Activated naive CD4-positive, alpha-beta T cell treated with anti-CD3 and anti-CD28 coated beads, Interleukin-2, amount 10 ng/mL, durations not matched to agents 7 days and 5 days (primary cell): ENCODE data around the gene GPX5.
"Not testable (repeated sequence)": the region's sequence is repeated elsewhere in the genome, so short reads cannot be mapped to it uniquely, and the experiment has no call there.

Experiments
- CTCF ChIA-PET: fragments of 350-600 bp; sonication (Branson Sonifier 250); formaldehyde crosslinking; loops from one replicate; lab custom pipeline; 2021; ENCODE audit warnings: antibody characterized with exemption; lab: Charles Lee
- DNase-seq: peaks from one replicate; pipeline ENCODE4 v3.0.0-alpha.2; 2020
- H3K27ac Mint-ChIP-seq: one replicate; pipeline ENCODE4 v1.8.0; 2021; ENCODE audit warnings: mild to moderate bottlenecking, moderate library complexity, mixed read lengths
- H3K27me3 Mint-ChIP-seq: one replicate; pipeline ENCODE4 v1.8.0; 2021; ENCODE audit warnings: mild to moderate bottlenecking, mixed read lengths
- H3K36me3 Mint-ChIP-seq: one replicate; pipeline ENCODE4 v1.8.0; 2021; ENCODE audit warnings: mixed read lengths
- H3K4me1 Mint-ChIP-seq: one replicate; pipeline ENCODE4 v1.8.0; 2021; ENCODE audit warnings: mixed read lengths
- H3K4me3 Mint-ChIP-seq: one replicate; pipeline ENCODE4 v1.8.0; 2021; ENCODE audit warnings: mild to moderate bottlenecking, moderate library complexity, mixed read lengths
- H3K9me3 Mint-ChIP-seq: one replicate; pipeline ENCODE4 v1.8.0; 2021; ENCODE audit warnings: mixed read lengths

Gene GPX5

DNA sequence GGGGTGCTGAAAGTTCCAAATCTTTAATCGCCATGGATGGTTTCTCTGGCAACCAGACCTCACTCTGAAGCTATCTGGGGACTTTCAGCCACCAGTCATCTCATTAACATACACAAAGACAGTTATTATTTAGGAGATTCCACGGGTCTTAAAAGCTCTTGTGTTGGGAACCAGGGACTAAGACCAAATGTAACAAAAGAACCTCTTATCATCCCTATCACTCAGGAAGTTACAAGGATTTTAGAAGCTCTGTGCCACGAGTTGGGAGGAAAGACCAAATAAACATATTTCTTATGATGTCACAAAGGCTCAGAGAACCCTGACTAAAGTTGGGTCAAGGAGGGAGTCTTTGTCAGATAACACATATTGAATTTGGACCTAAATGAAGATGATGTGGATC lies 27.8 kb upstream of the GPX5 start:
- CTCF ChIA-PET: interaction anchor here (0.8 kb wide), 1 partner anchor 86 kb away, joined by 4 read pairs; no protein-coding TSS in a partner anchor
- Mint-ChIP-seq H3K27me3 (peaks cover 39% of the 10 kb centered on the region), H3K4me3 (no peak overlapping the region), H3K9me3 (no peaks in the 10 kb centered on the region), H3K27ac (no peak overlapping the region), H3K36me3 (no peaks in the 10 kb centered on the region), H3K4me1 (no peaks in the 10 kb centered on the region)
- DNase-seq: no peak

GRCh38 chr6:28501259-28501658 lies 24.4 kb upstream of the GPX5 start:
- CTCF ChIA-PET: no interaction called here
- Mint-ChIP-seq H3K4me3 (no peak overlapping the region), H3K9me3 (no peaks in the 10 kb centered on the region), H3K4me1 (peaks cover 8% of the 10 kb centered on the region), H3K27ac (no peak overlapping the region), H3K27me3 (peaks cover 61% of the 10 kb centered on the region), H3K36me3 (no peaks in the 10 kb centered on the region)
- DNase-seq: no peak

DNA sequence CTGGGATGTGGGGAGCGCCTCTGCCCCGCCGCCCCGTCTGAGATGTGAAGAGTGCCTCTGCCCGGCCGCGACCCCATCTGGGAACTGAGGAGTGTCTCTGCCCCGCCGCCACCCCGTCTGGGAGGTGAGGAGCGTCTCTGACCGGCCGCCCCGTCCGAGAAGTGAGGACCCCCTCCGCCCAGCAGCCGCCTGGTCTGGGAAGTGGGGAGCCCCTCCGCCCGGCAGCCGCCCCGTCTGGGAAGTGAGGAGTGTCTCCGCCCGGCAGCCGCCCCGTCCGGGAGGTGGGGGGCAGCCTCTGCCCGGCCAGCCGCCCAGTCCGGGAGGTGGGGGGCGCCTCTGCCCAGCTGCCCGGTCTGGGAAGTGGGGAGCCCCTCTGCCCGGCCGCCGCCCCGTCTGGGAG lies 23.5 kb upstream of the GPX5 start:
- CTCF ChIA-PET, H3K36me3 Mint-ChIP-seq, H3K27ac Mint-ChIP-seq, H3K9me3 Mint-ChIP-seq, DNase-seq, H3K4me3 Mint-ChIP-seq: not testable (repeated sequence)
- Mint-ChIP-seq H3K4me1 (peaks cover 17% of the 10 kb centered on the region), H3K27me3 (peaks cover 61% of the 10 kb centered on the region)

- Mint-ChIP-seq H3K27ac (peak overlapping the region; percentile 35), H3K4me1 (peaks cover 24% of the 10 kb centered on the region), H3K27me3 (peaks cover 58% of the 10 kb centered on the region)
- H3K9me3 Mint-ChIP-seq, CTCF ChIA-PET, H3K4me3 Mint-ChIP-seq, H3K36me3 Mint-ChIP-seq, DNase-seq: not testable (repeated sequence)
These were observed 22.9 kb upstream of the GPX5 start for GRCh38 chr6:28502709-28503305.

- H3K4me3 Mint-ChIP-seq: no peak overlapping the region
- H3K4me1 Mint-ChIP-seq: peaks cover 25% of the 10 kb centered on the region
- H3K9me3 Mint-ChIP-seq: no peaks in the 10 kb centered on the region
- CTCF ChIA-PET: interaction anchor here (1.5 kb wide), 1 partner anchor 10 kb away, joined by 4 read pairs; no protein-coding TSS in a partner anchor
- H3K36me3 Mint-ChIP-seq: no peaks in the 10 kb centered on the region
- DNase-seq: no peak
- peaks cover 34% of the 10 kb centered on the region for H3K27me3 Mint-ChIP-seq
- no peak overlapping the region for H3K27ac Mint-ChIP-seq
These were observed 19.9 kb upstream of the GPX5 start for GRCh38 chr6:28505733-28506132.

GRCh38 chr6:28506807-28507475 lies 18.7 kb upstream of the GPX5 start:
- peak overlapping the region; percentile 82 for H3K27ac Mint-ChIP-seq
- H3K9me3 Mint-ChIP-seq: no peaks in the 10 kb centered on the region
- CTCF ChIA-PET: no interaction called here
- DNase-seq: no peak
- no peaks in the 10 kb centered on the region for H3K36me3 Mint-ChIP-seq
- peak overlapping the region; percentile 2 for H3K4me3 Mint-ChIP-seq
- H3K27me3 Mint-ChIP-seq: peaks cover 27% of the 10 kb centered on the region
- peaks cover 25% of the 10 kb centered on the region for H3K4me1 Mint-ChIP-seq

GRCh38 chr6:28511628-28512300 lies 13.9 kb upstream of the GPX5 start:
- Mint-ChIP-seq H3K27ac (no peak overlapping the region), H3K36me3 (no peaks in the 10 kb centered on the region), H3K4me1 (peaks cover 12% of the 10 kb centered on the region), H3K27me3 (peaks cover 35% of the 10 kb centered on the region), H3K9me3 (no peaks in the 10 kb centered on the region), H3K4me3 (no peak overlapping the region)
- DNase-seq: no peak
- CTCF ChIA-PET: no interaction called here

GRCh38 chr6:28512387-28512786 lies 13.3 kb upstream of the GPX5 start:
- DNase-seq, H3K4me3 Mint-ChIP-seq, H3K27ac Mint-ChIP-seq, H3K36me3 Mint-ChIP-seq, CTCF ChIA-PET, H3K4me1 Mint-ChIP-seq, H3K9me3 Mint-ChIP-seq: not testable (repeated sequence)
- peaks cover 38% of the 10 kb centered on the region for H3K27me3 Mint-ChIP-seq

GRCh38 chr6:28515676-28516075 lies 10.0 kb upstream of the GPX5 start, which contains the start of gene GPX6:
GPX6 (minus strand) TSS chr6:28515793; CDS start chr6:28515743, 50 bp downstream.
- DNase-seq: no peak
- no peaks in the 10 kb centered on the region for H3K36me3 Mint-ChIP-seq
- H3K27ac Mint-ChIP-seq: no peak within 1 kb of the TSS
- no peak within 1 kb of the TSS for H3K4me3 Mint-ChIP-seq
- no peaks in the 10 kb centered on the region for H3K9me3 Mint-ChIP-seq
- H3K27me3 Mint-ChIP-seq: peaks cover 56% of the 10 kb centered on the region
- no peaks in the 10 kb centered on the region for H3K4me1 Mint-ChIP-seq
- CTCF ChIA-PET: interaction anchor here (1.4 kb wide), 1 partner anchor 64 kb away, joined by 4 read pairs; no protein-coding TSS in a partner anchor

DNA sequence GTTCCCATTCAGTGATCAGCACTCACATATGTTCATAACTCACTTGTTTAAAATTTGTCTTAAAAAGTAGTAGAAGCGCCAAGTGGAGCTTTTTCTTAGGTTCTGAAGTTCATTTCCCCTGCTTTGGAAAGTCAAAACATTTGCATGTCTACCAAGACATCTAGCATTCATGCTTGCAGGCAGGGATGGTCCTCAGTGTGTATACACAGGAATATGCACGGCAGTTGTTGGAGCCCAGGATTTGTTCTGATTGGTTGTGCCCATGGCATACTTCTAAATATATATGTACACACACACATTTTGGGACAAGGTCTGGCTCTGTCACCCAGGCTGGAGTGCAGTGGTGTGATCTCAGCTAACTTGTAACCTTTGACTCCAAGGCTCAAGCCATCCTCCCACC lies 7.7 kb upstream of the GPX5 start:
- no peak overlapping the region for H3K27ac Mint-ChIP-seq
- H3K4me1 Mint-ChIP-seq: peaks cover 12% of the 10 kb centered on the region
- DNase-seq: no peak
- no peaks in the 10 kb centered on the region for H3K9me3 Mint-ChIP-seq
- peaks cover 55% of the 10 kb centered on the region for H3K27me3 Mint-ChIP-seq
- no peaks in the 10 kb centered on the region for H3K36me3 Mint-ChIP-seq
- CTCF ChIA-PET: no interaction called here
- no peak overlapping the region for H3K4me3 Mint-ChIP-seq

DNA sequence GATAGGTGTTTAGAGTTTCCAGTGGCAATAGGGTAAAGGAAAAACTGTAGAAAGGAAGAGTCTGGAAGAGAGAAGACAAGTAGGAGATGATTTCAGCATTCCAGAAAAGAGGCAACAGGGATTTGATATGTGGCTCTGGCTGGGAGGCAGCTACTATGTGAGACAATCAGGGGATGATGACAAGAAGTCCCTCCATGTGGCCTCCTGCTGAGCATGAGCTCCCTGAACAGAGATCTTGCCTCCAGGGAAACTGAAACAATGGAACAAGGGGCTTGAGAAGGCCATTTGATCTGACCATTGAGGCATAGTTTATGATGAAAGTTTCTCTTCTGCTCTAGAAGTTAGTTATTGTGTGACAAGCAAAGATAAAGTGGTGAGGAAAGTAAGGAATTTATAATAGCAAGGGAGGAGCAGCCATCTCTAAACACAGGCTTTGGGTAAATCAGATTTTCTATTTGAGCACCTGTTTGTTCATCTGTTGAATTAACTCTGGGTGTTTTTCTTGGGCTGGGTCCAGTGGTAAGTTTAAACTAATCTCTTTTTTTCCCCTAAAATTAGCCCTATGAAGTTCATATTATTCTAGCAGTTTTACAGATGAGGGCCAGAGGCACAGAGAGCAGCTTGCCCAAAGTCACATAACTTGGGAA lies 3.0 kb upstream of the GPX5 start:
- H3K9me3 Mint-ChIP-seq: no peaks in the 10 kb centered on the region
- no peak overlapping the region for H3K4me3 Mint-ChIP-seq
- H3K27me3 Mint-ChIP-seq: peaks cover 50% of the 10 kb centered on the region
- no peak overlapping the region for H3K27ac Mint-ChIP-seq
- no peak for DNase-seq
- CTCF ChIA-PET: interaction anchor here (1.6 kb wide), 1 partner anchor 15 kb away, joined by 4 read pairs; no protein-coding TSS in a partner anchor
- peaks cover 38% of the 10 kb centered on the region for H3K4me1 Mint-ChIP-seq
- H3K36me3 Mint-ChIP-seq: no peaks in the 10 kb centered on the region

GRCh38 chr6:28523241-28523622 lies 2.4 kb upstream of the GPX5 start:
- peak; percentile 70 for DNase-seq
- Mint-ChIP-seq H3K9me3 (no peaks in the 10 kb centered on the region), H3K4me3 (peak overlapping the region; percentile 33), H3K27me3 (peaks cover 55% of the 10 kb centered on the region), H3K36me3 (no peaks in the 10 kb centered on the region), H3K27ac (peak overlapping the region; percentile 71), H3K4me1 (peaks cover 38% of the 10 kb centered on the region)
- CTCF ChIA-PET: interaction anchor here (1.1 to 1.6 kb wide), 2 partner anchors 9 to 15 kb away, joined by 3 to 4 read pairs; no protein-coding TSS in a partner anchor

DNA sequence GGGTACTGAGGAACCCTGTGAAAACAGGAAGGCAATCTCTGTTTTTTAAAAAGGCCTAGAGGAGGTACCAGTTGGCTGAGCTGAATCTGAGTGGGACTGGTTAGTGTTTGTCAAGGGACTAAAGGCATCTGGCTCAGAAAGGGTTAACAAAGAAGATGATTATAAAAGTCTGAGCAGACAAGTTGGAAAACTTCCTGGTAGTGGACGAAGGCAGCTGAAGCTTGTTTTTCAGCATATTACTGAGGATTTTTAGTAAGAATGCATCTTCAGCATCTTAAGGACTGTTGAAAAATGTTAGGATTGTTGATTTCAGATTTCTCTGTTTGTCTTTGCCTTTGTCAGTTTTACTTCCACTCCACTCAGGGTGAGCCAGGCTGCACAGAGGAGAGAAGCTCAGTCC lies 5.1 kb downstream of the GPX5 start:
- CTCF ChIA-PET: interaction anchor here (2.4 kb wide), 1 partner anchor 11 kb away, joined by 7 read pairs; no protein-coding TSS in a partner anchor
- H3K27me3 Mint-ChIP-seq: peaks cover 76% of the 10 kb centered on the region

More for the DNA sequence above, 5.1 kb downstream of the GPX5 start:
- Mint-ChIP-seq H3K4me1 (peaks cover 4% of the 10 kb centered on the region), H3K36me3 (no peaks in the 10 kb centered on the region), H3K27ac (no peak overlapping the region), H3K4me3 (no peak overlapping the region), H3K9me3 (no peaks in the 10 kb centered on the region)
- no peak for DNase-seq
